IMR-90 (cell line): ENCODE data around the gene PSMB2. TPM values are rescaled to one million over a fixed set of nuclear protein-coding genes. Genes with fewer than 3 reads are reported as not detected.

Experiments used
- ATAC-seq: fragments of 200-7000 bp; cut with Tn5 transposase; 2 replicates; pipeline ENCODE4 v1.9.1; 2020; ENCODE audit warnings: low read depth, mild to moderate bottlenecking, moderate library complexity
- BruUV-seq: library from RNA; stranded (reverse); fragments of 400-500 nt; replicated peaks from 2 replicates; lab custom pipeline; 2021; lab: Mats Ljungman, UMichigan
- CTCF ChIA-PET: fragments of 300-600 bp; formaldehyde crosslinking; extraction: SDS; loops from one replicate; lab custom pipeline; 2021; ENCODE audit warnings: antibody characterized with exemption; lab: Yijun Ruan, JAX
- POLR2A ChIA-PET: fragments of 300-600 bp; sonication (Branson Sonifier 250); formaldehyde crosslinking; loops from one replicate; lab custom pipeline; 2022; ENCODE audit warnings: antibody characterized with exemption; ENCODE audit not compliant: unreplicated experiment; lab: Charles Lee
- DNase-seq: peaks from one replicate; pipeline ENCODE4 v3.0.0; 2013
- H2AFZ ChIP-seq: replicated peaks from 2 replicates; pipeline ENCODE3; 2013; ENCODE audit warnings: low read length, mild to moderate bottlenecking; ENCODE audit not compliant: poor library complexity
- H2AK5ac ChIP-seq: 2 replicates; pipeline ENCODE4 v1.6.1; 2013; ENCODE audit warnings: low read depth, low read length, inconsistent platforms
- H2AK9ac ChIP-seq: replicated peaks from 2 replicates; pipeline ENCODE3; 2013; ENCODE audit warnings: mild to moderate bottlenecking, low read depth, low read length, moderate library complexity; ENCODE audit not compliant: poor library complexity
- H2BK120ac ChIP-seq: 2 replicates; pipeline ENCODE4 v1.6.1; 2013; ENCODE audit warnings: low read depth, low read length, inconsistent platforms
- H2BK15ac ChIP-seq: 3 replicates; pipeline ENCODE4 v1.6.1; 2013; ENCODE audit warnings: low read depth, low read length, inconsistent platforms
- H2BK20ac ChIP-seq: 2 replicates; pipeline ENCODE4 v1.6.1; 2013; ENCODE audit warnings: low read depth, mild to moderate bottlenecking, inconsistent platforms, low read length, moderate library complexity
- H2BK5ac ChIP-seq: 2 replicates; pipeline ENCODE4 v1.6.1; 2013; ENCODE audit warnings: mild to moderate bottlenecking, low read depth, low read length, inconsistent platforms; ENCODE audit not compliant: poor library complexity, severe bottlenecking
- H3K14ac ChIP-seq: replicated peaks from 2 replicates; pipeline ENCODE4 v1.6.1; 2013; ENCODE audit warnings: low read depth, low read length, inconsistent platforms
- H3K18ac ChIP-seq: 2 replicates; pipeline ENCODE4 v1.6.1; 2013; ENCODE audit warnings: low read depth, low read length, control low read depth
- H3K23ac ChIP-seq: 2 replicates; pipeline ENCODE4 v1.6.1; 2013; ENCODE audit warnings: low read depth, low read length, inconsistent platforms
- H3K27ac ChIP-seq: 2 replicates; pipeline ENCODE4 v1.5.1; 2013; ENCODE audit warnings: mild to moderate bottlenecking, control low read depth, low read length; ENCODE audit not compliant: insufficient read depth
- H3K27me3 ChIP-seq: 2 replicates; pipeline ENCODE4 v1.6.1; 2013; ENCODE audit warnings: low read length; ENCODE audit not compliant: control insufficient read depth, insufficient read depth
- H3K36me3 ChIP-seq: 2 replicates; pipeline ENCODE4 v1.6.1; 2013; ENCODE audit warnings: low read length, mixed read lengths; ENCODE audit not compliant: control insufficient read depth, insufficient read depth
- H3K4ac ChIP-seq: 2 replicates; pipeline ENCODE4 v1.6.1; 2013; ENCODE audit warnings: low read depth, low read length, inconsistent platforms
- H3K4me1 ChIP-seq: 2 replicates; pipeline ENCODE4 v1.6.1; 2013; ENCODE audit warnings: low read length, mixed read lengths; ENCODE audit not compliant: control insufficient read depth, insufficient read depth
- H3K4me2 ChIP-seq: 2 replicates; pipeline ENCODE4 v1.6.1; 2013; ENCODE audit warnings: low read depth, mild to moderate bottlenecking, control low read depth, low read length, moderate library complexity
- H3K4me3 ChIP-seq: 2 replicates; pipeline ENCODE4 v1.5.1; 2013; ENCODE audit warnings: low read depth, mild to moderate bottlenecking, control low read depth, low read length, moderate library complexity; ENCODE audit not compliant: insufficient read depth
- H3K56ac ChIP-seq: 2 replicates; pipeline ENCODE4 v1.6.1; 2013; ENCODE audit warnings: low read length, inconsistent platforms; ENCODE audit not compliant: insufficient read depth; ENCODE audit errors: extremely low read depth
- H3K79me1 ChIP-seq, 2 experiments: 2 replicates each; pipeline ENCODE4 v1.6.1; 2013; ENCODE audit warnings: low read length in 2 of 2, inconsistent platforms in 1 of 2, low read depth in 1 of 2
- H3K9ac ChIP-seq: 2 replicates; pipeline ENCODE4 v1.6.1; 2013; ENCODE audit warnings: low read depth, low read length, control low read depth
- H3K9me1 ChIP-seq: 2 replicates; pipeline ENCODE4 v1.6.1; 2013; ENCODE audit warnings: low read length, inconsistent platforms; ENCODE audit not compliant: insufficient read depth
- H3K9me3 ChIP-seq: 2 replicates; pipeline ENCODE4 v1.6.1; 2013; ENCODE audit warnings: low read length; ENCODE audit not compliant: control insufficient read depth, insufficient read depth
- H4K20me1 ChIP-seq: 2 replicates; pipeline ENCODE4 v1.6.1; 2013; ENCODE audit warnings: low read length, inconsistent platforms; ENCODE audit not compliant: insufficient read depth
- H4K5ac ChIP-seq: 2 replicates; pipeline ENCODE4 v1.6.1; 2013; ENCODE audit warnings: mild to moderate bottlenecking, low read depth, low read length, control low read depth
- H4K8ac ChIP-seq, 2 experiments: 2 replicates each; pipeline ENCODE4 v1.6.1; 2013; ENCODE audit warnings: low read depth in 2 of 2, low read length in 2 of 2, control low read depth in 1 of 2, inconsistent platforms in 1 of 2
- H4K91ac ChIP-seq: 2 replicates; pipeline ENCODE4 v1.6.1; 2013; ENCODE audit warnings: low read depth, low read length, inconsistent platforms; ENCODE audit not compliant: insufficient read depth
- BHLHE40 ChIP-seq: fragments of 150-350 bp; IDR thresholded peaks from 2 replicates; pipeline ENCODE4 v1.6.1; 2016; ENCODE audit warnings: mild to moderate bottlenecking, low read depth, low read length
- CEBPB ChIP-seq: IDR thresholded peaks from 2 replicates; pipeline ENCODE4 v1.6.1; 2012; ENCODE audit warnings: low read depth, low read length, improper control_type of control experiment
- CHD1 ChIP-seq: IDR thresholded peaks from 2 replicates; pipeline ENCODE4 v1.6.1; 2012; ENCODE audit warnings: low read depth, low read length, improper control_type of control experiment
- CTCF ChIP-seq: conservative IDR thresholded peaks from 2 replicates; pipeline ENCODE4 v1.5.1; 2012; ENCODE audit warnings: mild to moderate bottlenecking, low read depth, low read length, improper control_type of control experiment
- FOS ChIP-seq: fragments of 150-350 bp; IDR thresholded peaks from 2 replicates; pipeline ENCODE4 v1.6.1; 2016; ENCODE audit warnings: low read depth, low read length
- MAFK ChIP-seq: IDR thresholded peaks from 2 replicates; pipeline ENCODE4 v1.6.1; 2012; ENCODE audit warnings: low read depth, low read length, improper control_type of control experiment
- MXI1 ChIP-seq: IDR thresholded peaks from 2 replicates; pipeline ENCODE4 v1.6.1; 2012; ENCODE audit warnings: low read depth, mild to moderate bottlenecking, low read length, moderate library complexity, borderline replicate concordance
- NFE2L2 ChIP-seq: fragments of 150-350 bp; IDR thresholded peaks from 2 replicates; pipeline ENCODE4 v1.6.1; 2016; ENCODE audit warnings: low read depth, mild to moderate bottlenecking, low read length
- POLR2A ChIP-seq: IDR thresholded peaks from 2 replicates; pipeline ENCODE4 v1.6.1; 2012; ENCODE audit warnings: mild to moderate bottlenecking, low read depth, low read length
- RAD21 ChIP-seq: IDR thresholded peaks from 2 replicates; pipeline ENCODE4 v1.6.1; 2012; ENCODE audit warnings: low read length, improper control_type of control experiment
- RCOR1 ChIP-seq: IDR thresholded peaks from 2 replicates; pipeline ENCODE4 v1.6.1; 2012; ENCODE audit warnings: mild to moderate bottlenecking, low read length, improper control_type of control experiment; ENCODE audit not compliant: insufficient replicate concordance
- RFX5 ChIP-seq: IDR thresholded peaks from 2 replicates; pipeline ENCODE4 v1.8.0; 2012; ENCODE audit warnings: low read depth, mild to moderate bottlenecking, low read length, moderate library complexity
- USF2 ChIP-seq: fragments of 150-350 bp; IDR thresholded peaks from 2 replicates; pipeline ENCODE4 v1.6.1; 2017; ENCODE audit warnings: mild to moderate bottlenecking, antibody characterized with exemption, low read length, low read depth
- WGBS, 2 experiments: methylation state at CpG; one replicate each; pipeline versions ENCODE4 v1.1.5 to v1.1.7; 2013; ENCODE audit warnings: missing lambda C conversion rate in 2 of 2; ENCODE audit not compliant: insufficient read length in 1 of 2; ENCODE audit errors: extremely low coverage in 2 of 2; 5-methylcytosine and 5-hydroxymethylcytosine counted together
- dilution Hi-C: fragments of 300-500 bp; cut with HindIII; formaldehyde crosslinking; loops from one replicate; pipeline ENCODE4 v1.14.3; 2018; ENCODE audit warnings: low sequenced_read_pairs; ENCODE audit not compliant: unreplicated experiment
- in situ Hi-C: fragments of 300-500 bp; cut with MboI; formaldehyde crosslinking; loops from 3 replicates; pipeline ENCODE4 v1.14.3; 2019; ENCODE audit warnings: low sequenced_read_pairs, inconsistent platforms, mixed read lengths
- intact Hi-C: fragments of 100-400 bp; cut with micrococcal nuclease; formaldehyde crosslinking; loops from 2 replicates; pipeline ENCODE4 v1.10.0; 2022
- polyA plus RNA-seq, 3 experiments: library from polyadenylated mRNA; depleted of rRNA; stranded (reverse); fragments of >200 nt; gene quantifications; 2 replicates each; pipeline ENCODE4 v1.2.3, GENCODE V29; 2012; ENCODE audit warnings: low replicate concordance in 1 of 3
- total RNA-seq: library from RNA; depleted of rRNA; stranded (reverse); fragments of >200 nt; gene quantifications from 2 replicates; pipeline ENCODE4 v1.2.3, GENCODE V29; 2012
- TF ChIP-seq, protein P1 (sequence below): fragments of 150-350 bp; IDR thresholded peaks from 2 replicates; pipeline ENCODE4 v1.6.1; 2016; ENCODE audit warnings: low read depth, mild to moderate bottlenecking, low read length, moderate library complexity, borderline replicate concordance

PSMB2 gene
- total and polyA plus RNA-seq, 2 of the 4 experiments (the other 2 are of a cell fraction) = 23.8 to 86.2 TPM

DNA sequence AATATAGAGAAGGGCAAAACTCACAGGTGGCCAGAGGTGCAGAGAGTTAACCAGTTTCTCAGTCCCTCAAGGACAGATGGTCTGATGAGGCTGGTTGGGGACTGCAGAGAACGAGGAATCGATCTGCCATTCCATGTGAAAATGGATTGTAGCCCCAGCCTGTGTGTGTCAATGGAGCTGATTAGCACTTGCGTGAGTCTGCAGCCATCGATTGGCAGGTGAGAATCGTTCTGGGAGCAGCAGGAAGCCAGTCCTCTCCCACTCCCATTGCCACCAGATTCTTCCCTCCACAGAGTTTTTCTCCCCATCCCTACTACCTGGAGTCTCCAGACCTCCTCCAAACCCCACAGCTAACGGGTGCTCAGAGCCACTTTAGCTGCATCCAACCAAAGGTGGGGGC is 18.3 kb upstream of the PSMB2 start:
- dilution Hi-C loops = no loop called here

More for the DNA sequence above, 18.3 kb upstream of the PSMB2 start:
- in situ Hi-C loops (no loop called here), intact Hi-C loops (loop anchor here (5.0 kb wide), 1 partner anchor 48 kb away; no protein-coding TSS in a partner anchor)
- no peak overlapping the region for H2BK5ac ChIP-seq
- no peak overlapping the region for H4K8ac ChIP-seq
- H3K4me2 ChIP-seq = no peak overlapping the region
- H3K14ac ChIP-seq = no peak overlapping the region
- H3K9ac ChIP-seq = no peak overlapping the region
- peaks cover 3% of the 10 kb centered on the region; the same call in 1 of the 2 replicates for H3K4me1 ChIP-seq
- H3K27me3 ChIP-seq = peaks cover 5% of the 10 kb centered on the region; the same call in 1 of the 2 replicates
- no peak overlapping the region for H3K56ac ChIP-seq
- DNase-seq (no peak), ATAC-seq (no peak)
- H2BK120ac ChIP-seq = no peak overlapping the region
- no peak overlapping the region for H2BK15ac ChIP-seq
- WGBS, 2 experiments = no CpG with 5 or more reads among the region's 6 CpGs
- H3K27ac ChIP-seq = no peak overlapping the region
- no peaks in the 10 kb centered on the region for H3K9me3 ChIP-seq
- no peak overlapping the region for H3K4me3 ChIP-seq
- ChIA-PET POLR2A (no interaction called here), CTCF (no interaction called here)
- H2BK20ac ChIP-seq = no peak overlapping the region
- peak overlapping the region; percentile 44 for H2AFZ ChIP-seq
- H4K20me1 ChIP-seq = no peaks in the 10 kb centered on the region
- H4K91ac ChIP-seq = no peak overlapping the region
- BruUV-seq = no TSS peak
- no peaks in the 10 kb centered on the region for H3K36me3 ChIP-seq
- H3K23ac ChIP-seq = no peak overlapping the region
- TF ChIP-seq CTCF = no peak
- TF ChIP-seq, protein P1, sequence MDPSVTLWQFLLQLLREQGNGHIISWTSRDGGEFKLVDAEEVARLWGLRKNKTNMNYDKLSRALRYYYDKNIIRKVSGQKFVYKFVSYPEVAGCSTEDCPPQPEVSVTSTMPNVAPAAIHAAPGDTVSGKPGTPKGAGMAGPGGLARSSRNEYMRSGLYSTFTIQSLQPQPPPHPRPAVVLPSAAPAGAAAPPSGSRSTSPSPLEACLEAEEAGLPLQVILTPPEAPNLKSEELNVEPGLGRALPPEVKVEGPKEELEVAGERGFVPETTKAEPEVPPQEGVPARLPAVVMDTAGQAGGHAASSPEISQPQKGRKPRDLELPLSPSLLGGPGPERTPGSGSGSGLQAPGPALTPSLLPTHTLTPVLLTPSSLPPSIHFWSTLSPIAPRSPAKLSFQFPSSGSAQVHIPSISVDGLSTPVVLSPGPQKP = no peak
- no peak for TF ChIP-seq CEBPB
- TF ChIP-seq BHLHE40 = no peak
- TF ChIP-seq RAD21 = no peak
- no peak for TF ChIP-seq CHD1
- no peak for TF ChIP-seq FOS
- TF ChIP-seq USF2 = no peak
- TF ChIP-seq MAFK = no peak
- no peak for TF ChIP-seq NFE2L2
- no peak for TF ChIP-seq MXI1
- no peak for TF ChIP-seq POLR2A
- no peak for TF ChIP-seq RCOR1
- no peak for TF ChIP-seq RFX5
- H3K4ac ChIP-seq = no peak overlapping the region
- H3K79me1 ChIP-seq = no peaks in the 10 kb centered on the region
- no peak overlapping the region for H2AK9ac ChIP-seq
- peaks cover 7% of the 10 kb centered on the region for H3K9me1 ChIP-seq
- no peak overlapping the region for H3K18ac ChIP-seq
- no peak overlapping the region for H2AK5ac ChIP-seq
- H4K5ac ChIP-seq = no peak overlapping the region
